Measurements from ENCODE around the gene SKOR2.
"Not testable (repeated sequence)": the region's sequence is repeated elsewhere in the genome, so short reads cannot be mapped to it uniquely, and the experiment has no call there.

Gene SKOR2

DNA sequence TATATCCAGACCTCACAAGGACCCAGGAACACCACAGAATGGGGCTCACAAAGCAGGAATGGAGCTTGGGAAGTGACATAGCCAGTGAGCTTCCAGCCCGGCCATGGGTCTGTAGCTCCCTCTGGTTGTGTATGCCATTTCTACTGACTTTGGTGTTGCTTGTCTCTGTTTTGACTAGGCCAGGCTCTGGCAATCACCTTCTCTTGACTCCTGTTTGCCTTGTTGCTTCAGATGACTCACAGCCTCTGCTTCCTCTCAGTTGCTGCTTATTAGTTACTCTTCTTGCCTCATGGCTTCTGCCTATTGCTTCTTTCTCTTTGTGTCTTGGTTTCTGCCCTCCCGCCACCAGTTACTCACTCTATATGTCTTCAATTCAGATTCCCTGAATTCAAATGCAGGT is 59.5 kb downstream of the SKOR2 start:
- FAIRE-seq (no peak), DNase-seq (ENCODE audit: insufficient read length, low spot score) (no peak)
- TF ChIP-seq POLR2A (IDR thresholded peaks at IDR 0.05; ENCODE audit: low read depth, low read length), result no peak

DNA sequence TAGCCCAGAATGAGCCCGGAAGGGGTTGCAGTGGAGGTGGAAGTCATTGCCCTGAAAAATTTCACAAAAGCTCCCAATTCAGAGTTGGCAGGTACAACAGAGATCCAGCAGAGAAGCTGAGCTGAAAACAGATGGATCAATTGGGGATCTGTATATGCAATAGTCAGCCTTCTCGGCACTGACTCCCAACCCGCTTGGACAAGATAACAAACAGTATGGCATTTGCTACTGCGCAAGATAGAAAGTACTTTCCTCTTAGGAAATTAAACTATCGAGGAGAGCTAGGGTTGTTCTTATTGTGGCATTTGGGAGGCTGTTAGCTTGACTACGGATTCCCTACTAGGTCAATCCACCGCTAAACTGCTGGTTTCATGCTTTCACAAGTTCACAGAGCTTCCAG is 63.7 kb downstream of the SKOR2 start:
- FAIRE-seq (no peak), DNase-seq (ENCODE audit: insufficient read length, low spot score) (no peak)
- no peak for TF ChIP-seq POLR2A (IDR thresholded peaks at IDR 0.05; ENCODE audit: low read depth, low read length)

DNA sequence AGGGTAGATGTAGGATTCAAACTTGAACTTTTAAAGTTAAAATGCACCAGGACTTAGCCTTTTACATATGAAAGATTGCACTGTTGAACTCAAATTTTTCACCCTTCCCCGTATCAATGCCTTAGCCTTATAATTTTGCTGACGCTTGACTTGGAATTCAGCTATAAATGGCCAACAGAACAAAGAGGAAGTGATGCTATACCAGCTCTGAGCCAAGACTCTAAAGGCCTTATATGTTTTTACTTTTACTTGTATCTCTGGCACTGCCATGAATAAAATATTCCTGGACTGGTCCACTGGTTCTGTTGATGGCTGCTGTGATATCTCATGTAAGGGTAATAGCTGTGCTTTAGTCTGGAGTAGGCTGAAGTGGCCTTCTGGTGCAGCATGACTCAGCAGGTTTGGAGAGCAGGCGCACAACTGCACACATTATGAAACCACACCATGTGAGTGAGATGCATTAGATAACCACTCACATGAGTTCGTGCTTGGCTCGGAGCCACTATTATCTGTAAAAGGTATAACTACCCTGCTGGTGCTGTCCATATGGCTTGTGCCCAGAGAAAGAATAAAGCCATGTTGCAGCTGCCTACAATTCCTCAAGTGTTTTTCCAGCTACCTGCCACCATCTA is 66.9 kb downstream of the SKOR2 start:
- TF ChIP-seq POLR2A (IDR thresholded peaks at IDR 0.05; ENCODE audit: low read depth, low read length), result no peak
- DNase-seq (ENCODE audit: insufficient read length, low spot score), result no peak
- no peak for FAIRE-seq

DNA sequence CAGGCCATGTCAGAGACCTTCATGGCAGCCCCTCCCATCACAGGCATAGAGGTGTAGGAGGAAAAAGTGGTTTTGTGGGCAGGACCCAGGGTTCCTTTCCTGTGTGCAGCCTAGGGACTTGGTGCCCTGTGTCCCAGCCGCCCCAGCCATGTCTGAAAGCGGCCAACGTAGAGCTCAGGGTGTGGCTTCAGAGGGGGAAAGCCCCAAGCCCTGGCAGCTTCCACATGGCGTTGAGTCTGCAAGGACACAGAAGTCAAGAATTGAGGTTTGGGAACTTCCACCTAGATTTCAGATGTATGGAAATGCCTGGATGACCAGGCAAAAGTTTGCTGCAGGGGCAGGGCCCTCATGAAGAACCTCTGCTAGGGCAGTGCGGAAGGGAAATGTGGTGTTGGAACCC is 69.3 kb downstream of the SKOR2 start:
- not testable (repeated sequence) for FAIRE-seq; DNase-seq (ENCODE audit: insufficient read length, low spot score)

DNA sequence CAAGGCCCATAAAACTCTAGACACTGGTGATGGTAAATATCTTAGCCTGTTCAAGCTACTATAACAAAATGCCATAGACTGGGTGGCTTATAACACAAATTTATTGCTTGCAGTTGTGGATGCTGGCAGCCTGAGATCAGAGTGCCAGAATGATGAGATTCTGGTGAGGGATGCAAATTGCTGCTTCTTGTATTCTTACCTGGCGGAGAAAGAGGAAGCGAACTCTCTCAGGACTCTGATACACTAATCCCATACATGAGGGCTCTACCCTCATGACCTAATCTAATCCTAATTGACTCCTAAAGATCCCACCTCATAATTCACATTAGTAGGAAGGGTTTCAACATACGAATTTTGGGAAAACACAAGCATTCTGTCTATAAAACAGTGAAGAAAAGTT is 70.7 kb downstream of the SKOR2 start:
- TF ChIP-seq POLR2A (IDR thresholded peaks at IDR 0.05; ENCODE audit: low read depth, low read length), result no peak

DNA sequence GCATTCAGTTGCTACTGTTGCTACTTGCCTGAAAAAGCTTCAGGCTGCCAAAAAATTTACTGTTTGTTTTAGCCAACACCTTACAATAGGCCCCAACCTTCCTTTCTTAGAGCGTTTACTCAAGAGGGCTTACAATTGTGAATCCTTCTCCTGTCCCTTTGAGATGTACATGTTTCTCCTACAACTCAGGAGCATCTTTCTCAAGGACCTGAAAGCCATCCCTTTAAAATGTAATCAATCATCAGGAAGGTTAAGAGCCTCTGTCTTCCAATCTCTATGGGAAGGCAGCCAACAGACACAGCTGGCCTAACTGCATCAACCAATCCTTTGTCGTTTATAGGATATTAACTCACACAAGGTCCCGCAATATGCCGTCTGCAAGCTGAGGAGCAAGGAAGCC is 71.9 kb downstream of the SKOR2 start:
- DNase-seq (ENCODE audit: insufficient read length, low spot score) (no peak), FAIRE-seq (no peak)
- TF ChIP-seq POLR2A (IDR thresholded peaks at IDR 0.05; ENCODE audit: low read depth, low read length), result no peak

More for the DNA sequence above, 70.7 kb downstream of the SKOR2 start:
- no peak for DNase-seq (ENCODE audit: insufficient read length, low spot score)
- no peak for FAIRE-seq

DNA sequence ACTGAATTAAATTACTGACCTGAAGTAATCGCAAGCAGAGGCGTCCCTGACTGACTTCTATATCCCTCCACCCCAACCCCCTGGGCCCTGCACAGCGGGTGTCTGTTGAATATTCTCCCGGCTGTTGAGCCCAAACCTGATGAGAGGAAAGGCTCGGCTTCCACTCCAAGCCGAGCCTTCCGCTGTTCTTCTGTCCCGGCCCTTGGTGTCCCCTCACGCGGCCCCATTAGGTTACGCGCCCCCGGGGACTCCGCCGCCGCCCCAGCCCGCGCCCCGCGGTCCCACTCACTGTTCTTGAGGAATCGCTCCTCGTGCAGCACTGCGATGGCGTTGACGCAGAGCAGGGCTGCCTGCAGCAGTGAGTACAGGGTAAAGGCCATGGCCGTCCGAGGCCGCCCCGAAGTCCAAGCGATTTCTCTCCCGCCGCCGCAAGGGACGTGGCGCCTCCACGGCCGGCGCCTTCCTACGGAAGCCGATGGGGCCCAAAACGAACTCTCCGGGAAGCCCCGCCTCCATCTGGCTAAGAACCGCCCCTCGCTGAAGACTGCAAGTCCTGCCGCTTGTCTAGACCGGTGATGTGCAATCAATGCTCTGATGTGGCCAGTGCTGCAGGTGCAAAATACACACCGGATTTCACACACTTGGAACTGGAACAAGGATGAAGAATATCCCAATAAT is 75.4 kb downstream of the SKOR2 start, which contains the start of gene IER3IP1:
Gene IER3IP1, minus strand, starts transcription at position 467 of the 678 bp plus-strand sequence. Its CDS starts 87 bp downstream, at position 380.
- TF ChIP-seq POLR2A (IDR thresholded peaks at IDR 0.05; ENCODE audit: low read depth, low read length), result peak; percentile 82
- DNase-seq (ENCODE audit: insufficient read length, low spot score), result peak; percentile 66
- no peak for FAIRE-seq

DNA sequence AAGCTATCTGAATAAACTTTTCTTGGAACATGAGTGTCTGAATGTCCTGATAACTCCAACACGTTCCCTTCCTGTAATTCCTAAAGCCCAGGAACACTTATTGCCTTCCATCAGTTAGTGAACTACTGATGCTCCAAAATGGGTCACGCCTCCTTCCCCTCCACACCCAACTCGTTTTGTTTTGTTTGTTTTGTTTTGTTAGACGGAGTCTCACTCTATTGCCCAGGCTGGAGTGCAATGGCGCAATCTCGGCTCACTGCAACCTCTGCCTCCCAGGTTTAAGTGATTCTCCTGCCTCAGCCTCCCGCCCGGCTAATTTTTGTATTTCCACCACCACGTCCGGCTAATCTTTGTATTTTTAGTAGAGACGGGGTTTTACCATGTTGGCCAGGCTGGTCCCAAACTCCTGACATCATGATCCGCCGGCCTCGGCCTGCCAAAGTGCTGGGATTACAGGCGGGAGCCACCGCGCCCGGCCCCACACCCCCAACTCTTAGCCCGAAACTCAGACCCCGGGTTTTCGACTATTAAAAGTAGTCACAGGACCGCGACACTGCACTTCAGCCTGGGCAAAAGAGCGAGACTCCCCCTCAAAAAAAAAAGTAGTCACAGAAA is 76.1 kb downstream of the SKOR2 start:
- no peak for FAIRE-seq
- no peak for DNase-seq (ENCODE audit: insufficient read length, low spot score)
- TF ChIP-seq POLR2A (IDR thresholded peaks at IDR 0.05; ENCODE audit: low read depth, low read length), result no peak

DNA sequence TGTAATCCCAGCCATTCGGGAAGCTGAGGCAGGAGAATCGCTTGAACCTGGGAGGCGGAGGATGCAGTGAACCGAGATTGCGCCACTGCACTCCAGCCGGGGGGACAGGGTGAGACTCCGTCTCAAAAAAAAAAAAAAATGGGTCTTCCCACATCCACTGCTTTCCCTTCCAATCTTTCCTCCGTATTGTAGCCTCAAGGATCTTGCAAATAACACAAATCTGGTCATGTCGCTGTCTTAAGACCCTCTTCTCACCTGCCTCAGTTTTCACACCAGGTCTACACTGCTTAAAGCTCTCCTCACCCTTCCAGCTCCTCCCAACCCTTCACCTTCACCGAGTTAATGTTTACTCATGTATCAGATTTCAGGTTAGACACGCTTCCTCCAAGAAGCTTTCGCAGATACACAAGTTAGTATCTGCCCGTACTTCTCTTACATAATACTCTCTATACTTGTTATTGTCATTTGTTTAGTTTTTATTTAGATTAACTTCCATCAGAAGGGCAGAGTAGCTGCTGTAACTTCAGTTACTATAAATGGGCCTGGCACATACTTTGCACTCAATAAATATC is 76.8 kb downstream of the SKOR2 start:
- FAIRE-seq (no peak), DNase-seq (ENCODE audit: insufficient read length, low spot score) (no peak)
- no peak for TF ChIP-seq POLR2A (IDR thresholded peaks at IDR 0.05; ENCODE audit: low read depth, low read length)

DNA sequence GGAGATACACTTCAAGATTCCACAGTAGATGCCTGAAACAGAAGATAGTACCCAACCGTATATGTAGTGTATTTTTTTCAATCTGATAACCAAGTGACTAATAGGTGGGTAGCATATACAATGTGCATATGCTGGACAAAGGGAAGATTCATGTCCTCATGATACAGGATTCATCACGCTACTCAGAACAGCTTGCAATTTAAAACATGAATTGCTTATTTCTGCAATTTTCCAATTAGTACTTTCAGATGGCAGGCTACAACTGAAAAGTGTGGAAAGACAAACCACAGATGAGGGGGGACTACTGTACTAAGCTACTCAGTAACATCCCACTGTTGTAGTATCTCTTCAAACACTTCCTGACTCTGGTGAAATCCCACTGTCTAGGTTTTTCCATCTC is 79.0 kb downstream of the SKOR2 start:
- DNase-seq (ENCODE audit: insufficient read length, low spot score), result no peak
- TF ChIP-seq POLR2A (IDR thresholded peaks at IDR 0.05; ENCODE audit: low read depth, low read length), result no peak
- FAIRE-seq, result no peak

DNA sequence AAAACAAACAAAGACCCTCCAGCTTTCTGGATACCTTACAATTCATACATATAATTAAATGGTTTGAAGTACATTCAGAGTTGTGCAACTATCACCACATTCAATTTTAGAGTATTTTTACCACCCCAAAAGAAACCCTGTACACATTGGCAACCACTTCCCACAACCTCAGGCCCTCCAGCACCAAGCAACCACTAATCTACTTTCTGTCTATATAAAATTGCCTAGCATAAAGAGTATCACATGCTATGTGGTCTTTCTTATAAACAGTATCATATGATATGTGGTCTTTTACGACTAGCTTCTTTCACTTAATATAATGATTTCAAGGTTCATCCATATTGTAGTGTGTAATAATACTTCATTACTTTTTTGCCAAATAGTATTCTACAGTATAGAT is 82.5 kb downstream of the SKOR2 start:
- FAIRE-seq (no peak), DNase-seq (ENCODE audit: insufficient read length, low spot score) (no peak)
- TF ChIP-seq POLR2A (IDR thresholded peaks at IDR 0.05; ENCODE audit: low read depth, low read length), result no peak

DNA sequence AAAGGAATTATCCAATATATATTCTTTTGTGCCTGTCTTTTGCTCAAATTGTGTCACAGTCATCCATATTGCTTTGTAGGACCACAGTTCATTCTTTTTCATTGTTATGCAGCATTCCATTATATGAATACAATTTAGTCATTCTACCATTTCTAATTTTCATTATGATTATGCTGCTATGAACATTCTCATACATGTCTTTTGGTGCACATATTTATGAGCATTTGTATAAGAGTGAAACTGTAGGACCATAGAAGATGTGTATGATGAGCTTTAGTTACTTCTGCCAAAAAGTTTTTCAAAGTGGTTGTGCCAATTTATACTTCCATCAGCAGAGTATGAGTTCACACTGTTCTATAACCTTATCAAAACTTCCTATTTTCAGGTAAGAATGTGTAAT is 83.0 kb downstream of the SKOR2 start:
- TF ChIP-seq POLR2A (IDR thresholded peaks at IDR 0.05; ENCODE audit: low read depth, low read length), result no peak
- FAIRE-seq, result no peak
- DNase-seq (ENCODE audit: insufficient read length, low spot score), result no peak

DNA sequence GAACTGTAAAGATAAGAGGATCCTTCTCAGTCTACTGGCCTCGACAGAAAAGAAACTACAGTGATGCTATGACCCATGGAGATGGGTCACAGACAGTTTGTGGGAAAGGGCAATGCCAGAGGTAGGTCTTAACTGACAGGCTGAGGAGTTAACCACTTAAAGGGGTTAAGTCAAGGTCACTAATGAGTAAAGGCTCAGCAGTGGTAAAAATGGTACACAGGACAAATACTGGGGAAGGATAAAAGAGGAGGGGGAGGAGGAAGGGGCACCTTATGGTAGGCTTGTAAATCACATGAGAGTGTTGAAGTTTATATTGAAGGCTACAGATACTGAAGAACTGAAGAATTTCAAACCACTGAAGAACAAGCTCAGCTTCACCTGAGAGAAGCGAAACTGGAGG is 85.2 kb downstream of the SKOR2 start:
- FAIRE-seq (no peak), DNase-seq (ENCODE audit: insufficient read length, low spot score) (no peak)
- TF ChIP-seq POLR2A (IDR thresholded peaks at IDR 0.05; ENCODE audit: low read depth, low read length), result no peak

DNA sequence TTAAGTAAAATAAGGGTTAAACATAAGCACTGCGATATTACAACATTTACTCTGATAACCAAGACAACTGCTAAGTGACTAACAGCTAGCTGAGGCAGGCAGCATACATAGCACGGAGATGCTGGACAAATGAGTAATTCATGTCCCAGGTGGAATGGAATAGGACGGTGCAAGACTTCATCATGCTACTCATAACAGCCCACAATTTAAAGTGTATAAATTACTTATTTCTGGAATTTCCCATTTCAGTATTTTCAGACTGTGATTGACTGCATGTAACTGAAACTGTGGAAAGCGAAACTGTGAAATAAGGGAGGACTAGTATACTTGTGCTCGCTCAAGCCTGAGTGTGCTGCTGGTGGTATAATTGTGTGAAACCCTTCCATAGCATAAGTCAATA is 88.2 kb downstream of the SKOR2 start:
- no peak for DNase-seq (ENCODE audit: insufficient read length, low spot score)
- TF ChIP-seq POLR2A (IDR thresholded peaks at IDR 0.05; ENCODE audit: low read depth, low read length), result no peak
- peak; percentile 91 for FAIRE-seq

DNA sequence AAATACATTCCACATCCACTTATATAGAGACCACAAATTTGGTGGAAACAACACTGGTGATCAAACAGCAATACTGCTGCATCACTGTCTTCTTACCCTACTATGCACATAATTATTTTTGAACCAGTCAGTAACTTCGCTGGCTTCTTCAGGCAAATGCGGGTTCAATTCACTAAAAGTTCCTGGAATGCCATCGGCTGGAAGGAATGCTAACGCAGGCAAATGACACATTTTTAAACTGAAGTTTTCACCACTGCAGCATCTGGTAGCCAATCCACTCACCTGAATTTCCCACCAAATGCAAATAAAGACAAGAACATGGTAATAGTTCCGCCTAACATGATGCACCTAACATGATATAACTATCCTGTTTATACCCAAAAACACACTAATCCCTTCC is 91.2 kb downstream of the SKOR2 start:
- no peak for TF ChIP-seq POLR2A (IDR thresholded peaks at IDR 0.05; ENCODE audit: low read depth, low read length)
- no peak for DNase-seq (ENCODE audit: insufficient read length, low spot score)
- no peak for FAIRE-seq

DNA sequence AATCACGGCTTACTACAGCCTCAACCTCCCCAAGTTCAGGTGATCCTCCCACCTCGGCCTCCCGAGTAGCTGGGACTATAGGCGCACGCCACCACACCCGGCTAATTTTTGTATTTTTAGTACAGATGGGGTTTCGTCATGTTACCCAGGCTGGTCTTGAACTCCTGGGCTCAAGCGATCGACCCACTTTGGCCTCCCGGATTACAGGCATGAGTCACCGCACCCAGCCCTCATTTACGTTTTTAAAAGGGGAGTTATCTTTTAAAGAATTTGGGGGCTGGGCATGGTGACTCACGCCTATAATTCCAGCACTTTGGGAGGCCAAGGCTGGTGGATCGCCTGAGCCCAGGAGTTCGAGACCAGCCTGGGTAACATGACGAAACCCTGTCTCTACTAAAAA is 93.1 kb downstream of the SKOR2 start:
- DNase-seq (ENCODE audit: insufficient read length, low spot score); FAIRE-seq: not testable (repeated sequence)
